Measurements from ENCODE around the gene TCP10L.

DNA sequence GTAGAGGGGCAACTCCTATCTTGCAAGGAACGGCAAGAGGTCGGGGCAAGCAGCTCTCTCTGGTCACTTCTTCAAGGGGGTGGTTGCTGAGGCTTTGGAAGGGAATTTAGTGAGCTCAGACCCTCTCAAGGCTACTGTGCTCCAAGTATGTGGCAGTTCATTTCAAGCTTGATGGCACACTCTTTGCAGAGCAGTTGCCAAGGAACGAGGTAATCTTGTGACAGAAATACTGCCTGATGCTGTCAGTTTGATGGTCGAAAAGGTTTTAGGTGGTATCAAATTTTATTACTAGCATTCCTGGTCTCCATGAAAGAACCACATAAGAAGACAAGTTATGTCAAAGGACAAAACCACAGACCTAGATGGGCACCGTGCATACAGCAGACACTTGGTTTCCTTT lies 13.8 kb upstream of the TCP10L start:
- TF ChIP-seq CTCF (IDR thresholded peaks at IDR 0.05; ENCODE audit: low read depth, low read length) = no peak
- TF ChIP-seq POLR2A (IDR thresholded peaks at IDR 0.05; ENCODE audit: extremely low read depth, insufficient read length) = no peak
- TF ChIP-seq, protein P1, sequence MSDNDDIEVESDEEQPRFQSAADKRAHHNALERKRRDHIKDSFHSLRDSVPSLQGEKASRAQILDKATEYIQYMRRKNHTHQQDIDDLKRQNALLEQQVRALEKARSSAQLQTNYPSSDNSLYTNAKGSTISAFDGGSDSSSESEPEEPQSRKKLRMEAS (IDR thresholded peaks at IDR 0.05; ENCODE audit: low read depth, low read length) = no peak

Measured in NB4 (cell line).